ENCODE measurements around the gene EFL1. TPM values are rescaled to one million over a fixed set of nuclear protein-coding genes. Genes with fewer than 3 reads are reported as not detected.
A peak's percentile ranks its signal among the peaks of the same experiment; 100 is the strongest.
"Not testable (repeated sequence)": the region's sequence is repeated elsewhere in the genome, so short reads cannot be mapped to it uniquely, and the experiment has no call there.

EFL1 gene
- total RNA-seq, 1 donor from 2014 or later: 17.3 TPM

DNA sequence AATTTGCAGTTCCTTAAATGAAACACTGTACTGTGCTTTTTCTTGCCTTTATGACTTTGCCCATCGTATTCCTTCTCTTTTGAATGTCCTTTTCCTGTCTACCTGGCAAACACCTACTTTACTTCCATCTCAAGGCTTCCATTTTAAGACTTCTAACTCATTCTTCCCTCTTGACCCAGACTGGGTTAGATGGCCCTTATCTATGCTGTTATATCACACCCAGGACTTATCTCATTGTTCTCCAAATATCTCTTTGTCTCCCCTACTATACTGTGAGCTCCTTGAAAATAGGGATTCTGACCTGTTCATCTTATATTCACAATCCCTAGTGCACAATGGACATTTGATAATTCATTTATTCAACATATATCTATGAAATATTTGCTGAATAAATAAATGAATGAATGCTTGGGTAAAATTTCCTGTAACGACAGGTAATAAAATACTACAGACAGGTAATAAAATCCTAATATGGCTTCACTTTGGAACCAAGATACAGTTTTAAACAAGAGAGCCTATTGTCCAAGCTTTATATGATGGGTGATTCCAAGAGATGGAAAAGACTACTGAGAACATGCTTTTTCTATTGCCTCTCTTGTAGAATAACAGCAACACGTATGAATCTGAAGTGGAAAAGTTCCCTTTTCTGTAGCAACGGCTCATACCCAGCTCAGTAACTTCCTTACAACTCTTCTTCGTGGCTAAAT, 22.7 kb downstream of the EFL1 start:
- H3K27me3 ChIP-seq: no peaks in the 10 kb centered on the region
- H3K9me3 ChIP-seq: no peaks in the 10 kb centered on the region
- intact Hi-C loops (cut with DNase I): no loop called here
- no peak overlapping the region for H3K27ac ChIP-seq
- peaks cover 20 to 24% of the 10 kb centered on the region in 2 donors for H3K36me3 ChIP-seq
- no peak overlapping the region for H3K4me3 ChIP-seq
- TF ChIP-seq, protein P1, sequence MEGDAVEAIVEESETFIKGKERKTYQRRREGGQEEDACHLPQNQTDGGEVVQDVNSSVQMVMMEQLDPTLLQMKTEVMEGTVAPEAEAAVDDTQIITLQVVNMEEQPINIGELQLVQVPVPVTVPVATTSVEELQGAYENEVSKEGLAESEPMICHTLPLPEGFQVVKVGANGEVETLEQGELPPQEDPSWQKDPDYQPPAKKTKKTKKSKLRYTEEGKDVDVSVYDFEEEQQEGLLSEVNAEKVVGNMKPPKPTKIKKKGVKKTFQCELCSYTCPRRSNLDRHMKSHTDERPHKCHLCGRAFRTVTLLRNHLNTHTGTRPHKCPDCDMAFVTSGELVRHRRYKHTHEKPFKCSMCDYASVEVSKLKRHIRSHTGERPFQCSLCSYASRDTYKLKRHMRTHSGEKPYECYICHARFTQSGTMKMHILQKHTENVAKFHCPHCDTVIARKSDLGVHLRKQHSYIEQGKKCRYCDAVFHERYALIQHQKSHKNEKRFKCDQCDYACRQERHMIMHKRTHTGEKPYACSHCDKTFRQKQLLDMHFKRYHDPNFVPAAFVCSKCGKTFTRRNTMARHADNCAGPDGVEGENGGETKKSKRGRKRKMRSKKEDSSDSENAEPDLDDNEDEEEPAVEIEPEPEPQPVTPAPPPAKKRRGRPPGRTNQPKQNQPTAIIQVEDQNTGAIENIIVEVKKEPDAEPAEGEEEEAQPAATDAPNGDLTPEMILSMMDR (IDR thresholded peaks at IDR 0.05): no peak
- H3K4me1 ChIP-seq: no peaks in the 10 kb centered on the region
- no peak for DNase-seq (ENCODE audit: low spot score in 2 of 2)

DNA sequence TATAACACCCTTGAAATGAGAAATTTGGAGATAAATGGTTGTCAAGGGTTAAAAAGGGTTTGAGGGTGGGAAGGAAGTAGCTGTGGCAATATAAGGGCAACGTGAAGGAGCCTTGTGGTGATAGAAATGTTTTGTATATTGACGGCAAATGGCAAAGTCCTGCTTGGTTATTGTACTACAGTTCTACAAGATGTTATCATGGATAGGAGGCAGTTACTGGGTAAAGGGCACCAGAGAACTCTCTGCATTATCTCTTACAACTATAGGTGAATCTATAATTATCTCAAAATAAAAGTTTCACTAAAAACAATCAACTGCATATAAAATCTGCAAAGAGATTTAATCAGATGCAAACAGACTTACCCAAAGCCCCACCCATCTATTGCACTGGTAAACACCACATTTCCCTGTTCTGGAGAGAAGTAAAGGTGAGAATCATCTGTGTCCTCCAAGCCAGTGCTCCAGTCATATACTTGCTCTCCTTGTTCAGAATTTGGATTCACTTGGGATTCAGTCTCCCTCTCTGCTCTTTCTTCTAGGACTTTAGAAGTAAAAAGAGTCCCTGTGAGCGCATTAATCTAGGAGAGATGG, 24.5 kb downstream of the EFL1 start:
- H3K4me1 ChIP-seq; H3K4me3 ChIP-seq; H3K9me3 ChIP-seq; H3K27me3 ChIP-seq; DNase-seq (ENCODE audit: low spot score in 2 of 2); intact Hi-C loops (cut with DNase I); H3K27ac ChIP-seq: not testable (repeated sequence)
- H3K36me3 ChIP-seq: peaks cover 20% of the 10 kb centered on the region in 2 donors

DNA sequence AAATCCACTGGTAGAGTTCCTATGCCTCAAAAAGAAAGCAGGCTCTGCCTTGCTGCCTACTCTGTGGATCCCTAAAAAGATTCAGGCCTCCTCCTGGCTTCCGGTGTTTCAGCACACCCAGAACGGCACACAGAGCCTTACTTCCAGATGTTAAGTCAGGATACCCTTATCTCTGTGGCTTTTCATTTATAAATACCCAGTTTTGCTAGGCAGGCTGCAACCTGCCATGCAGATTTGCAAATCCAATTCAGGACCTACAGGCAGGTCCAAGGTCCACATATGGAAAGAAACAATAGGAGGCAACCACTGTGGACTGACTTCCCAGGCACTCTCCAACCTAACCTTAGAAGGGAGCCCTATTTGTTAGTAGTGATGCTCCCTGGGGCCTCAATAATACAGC, 30.7 kb downstream of the EFL1 start:
- Histone ChIP-seq H3K36me3 (peaks cover 0 to 17% of the 10 kb centered on the region in 2 donors), H3K9me3 (no peaks in the 10 kb centered on the region), H3K27me3 (no peaks in the 10 kb centered on the region), H3K27ac (no peak overlapping the region), H3K4me1 (no peaks in the 10 kb centered on the region), H3K4me3 (no peak overlapping the region)
- no peak for DNase-seq (ENCODE audit: low spot score in 2 of 2)
- TF ChIP-seq, protein P1 (IDR thresholded peaks at IDR 0.05): no peak
- intact Hi-C loops (cut with DNase I): no loop called here

DNA sequence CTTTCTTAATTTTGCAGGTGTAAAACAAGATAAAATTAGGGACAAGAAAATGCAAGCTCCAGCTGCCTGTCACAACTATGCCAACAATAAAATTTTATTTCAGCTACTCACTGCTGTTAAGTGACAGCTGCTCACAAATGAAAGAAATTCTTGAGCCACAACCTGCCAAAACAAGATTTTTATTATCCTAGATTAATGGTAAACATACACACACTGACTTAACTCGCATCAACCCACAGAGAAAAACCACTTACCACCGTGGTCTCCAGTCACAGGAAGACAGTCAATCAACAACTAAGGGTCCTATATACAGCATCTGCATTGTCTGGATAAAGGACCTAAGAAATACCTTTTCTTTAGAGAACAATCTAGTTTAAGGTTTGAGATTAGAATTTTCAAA, 31.3 kb downstream of the EFL1 start:
- TF ChIP-seq, protein P1 (IDR thresholded peaks at IDR 0.05): no peak
- Histone ChIP-seq H3K4me1 (no peaks in the 10 kb centered on the region), H3K36me3 (peaks cover 0 to 17% of the 10 kb centered on the region in 2 donors), H3K9me3 (no peaks in the 10 kb centered on the region), H3K4me3 (no peak overlapping the region), H3K27me3 (no peaks in the 10 kb centered on the region), H3K27ac (no peak overlapping the region)
- DNase-seq (ENCODE audit: low spot score in 2 of 2): no peak
- intact Hi-C loops (cut with DNase I): no loop called here

DNA sequence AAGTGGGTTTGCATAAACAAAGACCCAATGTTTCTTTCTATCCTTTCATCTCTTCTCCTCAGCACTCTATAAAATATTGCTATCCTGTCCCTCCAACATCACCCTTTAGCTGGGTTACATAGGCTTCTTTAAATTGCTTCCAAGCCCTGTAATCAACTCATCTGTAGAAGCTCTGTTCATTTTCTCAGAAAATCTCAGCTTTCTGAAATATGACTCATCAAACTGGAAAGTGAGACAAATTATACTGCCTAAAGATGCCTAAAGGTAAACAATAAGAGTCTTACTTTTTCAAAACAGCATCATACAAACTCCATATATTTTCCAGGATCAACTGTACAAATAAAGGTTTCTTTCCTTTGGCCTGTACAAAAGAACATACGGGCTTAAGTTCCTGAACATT, 33.8 kb downstream of the EFL1 start:
- H3K36me3 ChIP-seq: peaks cover 0 to 17% of the 10 kb centered on the region in 2 donors
- DNase-seq (ENCODE audit: low spot score in 2 of 2): no peak

DNA sequence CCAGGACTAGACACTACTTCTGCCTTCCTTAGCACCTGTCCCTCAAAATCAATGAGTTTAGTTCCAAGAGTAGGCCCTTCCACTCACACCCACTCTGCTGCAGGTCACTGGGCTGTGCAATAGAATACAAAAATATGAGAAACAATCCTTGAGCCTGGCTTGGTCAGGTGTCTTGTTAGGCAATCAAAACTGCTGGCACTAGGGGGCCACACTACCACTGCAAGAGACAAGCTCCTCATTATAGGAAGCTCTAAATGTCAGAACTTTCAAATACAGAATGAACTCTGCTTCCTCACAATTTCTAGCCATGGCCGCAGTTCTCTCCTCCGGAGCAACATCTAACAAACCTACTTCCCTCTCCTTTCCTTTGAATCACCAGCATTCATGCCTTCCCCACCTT, 41.0 kb downstream of the EFL1 start:
- H3K9me3 ChIP-seq; H3K27me3 ChIP-seq; DNase-seq (ENCODE audit: low spot score in 2 of 2); H3K4me1 ChIP-seq; intact Hi-C loops (cut with DNase I); H3K4me3 ChIP-seq; H3K27ac ChIP-seq: not testable (repeated sequence)
- peaks cover 0 to 11% of the 10 kb centered on the region in 2 donors for H3K36me3 ChIP-seq

More for the DNA sequence above, 33.8 kb downstream of the EFL1 start:
- Histone ChIP-seq H3K27me3 (no peaks in the 10 kb centered on the region), H3K27ac (no peak overlapping the region), H3K9me3 (no peaks in the 10 kb centered on the region), H3K4me1 (no peaks in the 10 kb centered on the region), H3K4me3 (no peak overlapping the region)
- TF ChIP-seq, protein P1 (IDR thresholded peaks at IDR 0.05): no peak
- intact Hi-C loops (cut with DNase I): no loop called here

DNA sequence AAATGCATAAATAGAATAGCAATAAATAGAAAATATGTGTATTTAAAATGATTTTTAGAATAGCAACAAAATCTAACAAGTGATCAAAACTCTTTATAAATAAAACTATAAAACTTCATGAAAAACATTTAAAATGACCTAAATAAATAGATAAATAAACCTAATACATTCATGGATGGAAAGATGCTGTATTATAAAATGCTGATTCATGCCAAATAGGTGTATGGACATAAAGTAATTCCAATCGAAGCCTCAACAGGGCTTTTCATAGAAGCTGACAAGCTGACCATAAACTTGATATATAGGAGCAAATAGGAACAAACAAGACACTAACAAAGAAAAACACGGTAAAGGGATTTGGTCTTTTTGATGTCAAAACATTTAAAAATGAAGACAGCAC, 46.4 kb downstream of the EFL1 start:
- H3K27me3 ChIP-seq; H3K4me3 ChIP-seq; H3K4me1 ChIP-seq; H3K9me3 ChIP-seq; intact Hi-C loops (cut with DNase I); DNase-seq (ENCODE audit: low spot score in 2 of 2); H3K27ac ChIP-seq: not testable (repeated sequence)
- H3K36me3 ChIP-seq: peaks cover 0 to 15% of the 10 kb centered on the region in 2 donors

DNA sequence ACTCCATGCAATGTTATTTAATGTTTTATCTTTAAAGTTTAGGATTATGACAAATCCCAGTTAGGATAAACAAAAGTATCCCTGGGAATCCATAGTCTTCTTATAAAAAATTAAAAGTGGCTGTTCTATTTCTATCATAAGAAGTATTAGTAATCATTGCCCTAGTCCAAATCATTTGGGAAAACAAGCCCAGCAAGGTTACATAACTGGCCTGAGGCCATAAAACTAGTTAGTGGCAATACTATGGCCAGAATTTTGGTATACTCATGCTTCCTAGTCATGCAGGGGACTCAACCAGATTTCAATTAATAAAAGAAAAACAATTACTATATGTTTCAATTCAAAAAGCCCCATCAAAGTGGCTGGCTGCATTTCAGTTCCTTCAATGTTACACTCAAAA, 50.3 kb downstream of the EFL1 start:
- H3K27ac ChIP-seq; DNase-seq (ENCODE audit: low spot score in 2 of 2); H3K36me3 ChIP-seq; H3K4me3 ChIP-seq; H3K27me3 ChIP-seq; intact Hi-C loops (cut with DNase I); H3K9me3 ChIP-seq; H3K4me1 ChIP-seq: not testable (repeated sequence)

DNA sequence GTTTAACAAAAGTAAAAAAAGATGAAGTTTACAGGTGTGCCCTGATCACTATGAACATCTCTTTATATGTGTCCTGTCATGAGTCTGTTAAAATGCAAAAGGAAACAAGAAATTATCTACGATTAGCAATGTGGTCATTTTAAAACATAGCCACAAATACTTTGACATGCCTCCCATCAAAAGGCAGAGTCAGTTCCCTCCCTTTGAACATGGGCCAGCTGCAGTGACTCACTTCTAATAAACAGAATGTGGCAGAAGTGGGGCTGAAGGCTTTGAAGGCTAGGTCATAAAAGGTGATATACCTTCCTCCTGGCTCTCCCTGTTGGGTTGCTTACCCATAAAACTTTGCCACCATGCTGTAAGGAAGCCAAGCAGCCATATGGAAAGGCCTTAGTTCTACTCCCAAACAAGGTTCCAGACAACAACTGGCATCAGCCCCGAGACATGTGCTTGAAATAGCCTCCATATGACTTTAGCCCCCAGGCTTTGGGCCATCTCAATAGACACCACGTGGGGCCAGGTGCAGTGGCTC, 52.4 kb downstream of the EFL1 start:
- DNase-seq (ENCODE audit: low spot score in 2 of 2); H3K9me3 ChIP-seq; H3K4me3 ChIP-seq; intact Hi-C loops (cut with DNase I); H3K36me3 ChIP-seq; H3K27me3 ChIP-seq; H3K4me1 ChIP-seq: not testable (repeated sequence)
- peak overlapping the region in 1 of 2 donors; percentile 12 for H3K27ac ChIP-seq

DNA sequence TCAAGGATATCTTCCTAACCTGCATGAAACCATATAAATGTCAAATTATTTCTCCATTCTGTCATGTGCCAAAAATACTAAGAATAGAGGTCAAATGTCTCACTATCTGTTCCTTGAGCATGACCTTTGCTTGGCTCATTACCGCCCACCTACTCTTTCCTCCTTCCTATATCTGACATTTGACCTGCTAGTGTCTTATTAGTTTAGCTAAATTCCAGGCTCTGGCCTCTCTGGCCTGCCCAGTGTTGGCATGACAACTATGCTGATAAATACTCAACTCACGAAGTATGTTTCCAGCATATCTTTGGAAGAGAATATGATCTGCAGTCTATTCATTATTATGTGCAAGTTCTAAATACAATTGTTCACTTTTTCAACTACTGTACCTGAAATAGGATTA, 58.0 kb downstream of the EFL1 start:
- H3K27ac ChIP-seq; H3K36me3 ChIP-seq; H3K27me3 ChIP-seq; H3K9me3 ChIP-seq; H3K4me3 ChIP-seq; intact Hi-C loops (cut with DNase I); DNase-seq (ENCODE audit: low spot score in 2 of 2); H3K4me1 ChIP-seq: not testable (repeated sequence)
